Stomach smooth muscle (tissue), 2 donors: ENCODE measurements around the gene POU3F1.

ENCODE experiments used
- H3K27ac ChIP-seq: one replicate; pipeline ENCODE4 v1.7.0; 2013; ENCODE audit warnings: mild to moderate bottlenecking, low read length, inconsistent platforms
- H3K27me3 ChIP-seq, 2 donors: one replicate each; pipeline ENCODE4 v1.7.0; 2013; ENCODE audit warnings: low read length in 2 of 2; ENCODE audit not compliant: insufficient read depth in 2 of 2, control insufficient read depth in 1 of 2
- H3K36me3 ChIP-seq, 2 donors: one replicate each; pipeline ENCODE4 v1.7.0; 2013; ENCODE audit warnings: low read length in 2 of 2; ENCODE audit not compliant: control insufficient read depth in 2 of 2, insufficient read depth in 2 of 2
- H3K4me1 ChIP-seq: one replicate; pipeline ENCODE4 v1.7.0; 2013; ENCODE audit warnings: low read length; ENCODE audit not compliant: control insufficient read depth, insufficient read depth
- H3K4me3 ChIP-seq, 2 donors: one replicate each; pipeline ENCODE4 v1.7.0; 2013; ENCODE audit warnings: low read length in 2 of 2
- H3K9ac ChIP-seq, 2 donors: one replicate each; pipeline ENCODE4 v1.7.0; 2013; ENCODE audit warnings: low read length in 2 of 2, mild to moderate bottlenecking in 1 of 2
- H3K9me3 ChIP-seq, 2 donors: one replicate each; pipeline ENCODE4 v1.7.0; 2013; ENCODE audit warnings: low read length in 2 of 2; ENCODE audit not compliant: control insufficient read depth in 2 of 2
- donor health status: healthy.
- donor health status: Pancreatic carcinoma.

POU3F1 gene

GRCh38 chr1:38046884-38047602 lies 450 bp upstream of the POU3F1 start:
- Histone ChIP-seq H3K9me3 (no peaks in the 10 kb centered on the region), H3K9ac (peak overlapping the region in 1 of 2 donors; percentile 18), H3K4me1 (peaks cover 20% of the 10 kb centered on the region), H3K27me3 (peaks cover 36 to 37% of the 10 kb centered on the region in 2 donors), H3K27ac (no peak overlapping the region), H3K4me3 (peak overlapping the region; percentile 53 to 75), H3K36me3 (no peaks in the 10 kb centered on the region)

DNA sequence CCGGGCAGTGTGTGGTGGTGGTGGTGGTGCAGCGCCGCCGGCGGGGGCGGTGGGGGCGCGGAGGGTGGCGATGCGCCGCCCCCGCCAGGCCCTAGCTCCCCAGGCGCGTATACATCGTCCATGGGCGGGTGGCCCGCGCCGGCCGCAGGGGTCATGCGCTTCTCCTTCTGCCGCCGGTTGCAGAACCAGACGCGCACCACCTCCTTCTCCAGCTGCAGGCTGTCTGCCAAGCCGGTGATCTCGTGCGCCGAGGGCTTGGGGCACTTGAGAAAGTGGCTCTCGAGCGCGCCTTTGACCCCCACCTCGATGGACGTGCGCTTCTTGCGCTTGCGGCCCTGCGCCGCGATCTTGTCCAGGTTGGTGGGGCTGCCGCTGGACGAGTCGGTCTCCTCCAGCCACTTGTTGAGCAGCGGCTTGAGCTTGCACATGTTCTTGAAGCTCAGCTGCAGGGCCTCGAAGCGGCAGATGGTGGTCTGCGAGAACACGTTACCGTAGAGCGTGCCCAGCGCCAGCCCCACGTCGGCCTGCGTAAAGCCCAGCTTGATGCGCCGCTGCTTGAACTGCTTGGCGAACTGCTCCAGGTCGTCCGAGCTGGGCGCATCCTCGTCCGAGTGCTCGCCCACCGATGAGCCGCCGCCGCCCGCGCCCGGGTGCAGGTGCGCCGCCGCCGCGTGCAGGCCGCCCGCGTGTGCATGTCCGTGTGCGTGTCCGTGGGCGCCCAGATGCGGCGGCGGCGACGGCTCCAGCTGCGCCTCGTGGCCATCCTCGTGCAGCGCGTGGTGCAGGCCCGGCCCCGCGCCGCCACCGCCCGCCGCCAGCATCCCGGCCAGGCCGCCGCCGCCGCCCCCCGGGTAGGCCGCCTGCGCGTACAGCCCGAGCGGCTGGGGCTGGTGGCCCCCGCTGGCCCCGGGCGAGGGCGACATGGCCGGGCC lies 926 bp downstream of the POU3F1 start:
- peak overlapping the region in 1 of 2 donors; percentile 57 for H3K4me3 ChIP-seq
- H3K27me3 ChIP-seq, result peaks cover 46 to 50% of the 10 kb centered on the region in 2 donors
- H3K27ac ChIP-seq, result no peak overlapping the region
- H3K36me3 ChIP-seq, result no peaks in the 10 kb centered on the region
- no peak overlapping the region for H3K9ac ChIP-seq
- no peaks in the 10 kb centered on the region for H3K9me3 ChIP-seq
- H3K4me1 ChIP-seq, result peaks cover 20% of the 10 kb centered on the region

DNA sequence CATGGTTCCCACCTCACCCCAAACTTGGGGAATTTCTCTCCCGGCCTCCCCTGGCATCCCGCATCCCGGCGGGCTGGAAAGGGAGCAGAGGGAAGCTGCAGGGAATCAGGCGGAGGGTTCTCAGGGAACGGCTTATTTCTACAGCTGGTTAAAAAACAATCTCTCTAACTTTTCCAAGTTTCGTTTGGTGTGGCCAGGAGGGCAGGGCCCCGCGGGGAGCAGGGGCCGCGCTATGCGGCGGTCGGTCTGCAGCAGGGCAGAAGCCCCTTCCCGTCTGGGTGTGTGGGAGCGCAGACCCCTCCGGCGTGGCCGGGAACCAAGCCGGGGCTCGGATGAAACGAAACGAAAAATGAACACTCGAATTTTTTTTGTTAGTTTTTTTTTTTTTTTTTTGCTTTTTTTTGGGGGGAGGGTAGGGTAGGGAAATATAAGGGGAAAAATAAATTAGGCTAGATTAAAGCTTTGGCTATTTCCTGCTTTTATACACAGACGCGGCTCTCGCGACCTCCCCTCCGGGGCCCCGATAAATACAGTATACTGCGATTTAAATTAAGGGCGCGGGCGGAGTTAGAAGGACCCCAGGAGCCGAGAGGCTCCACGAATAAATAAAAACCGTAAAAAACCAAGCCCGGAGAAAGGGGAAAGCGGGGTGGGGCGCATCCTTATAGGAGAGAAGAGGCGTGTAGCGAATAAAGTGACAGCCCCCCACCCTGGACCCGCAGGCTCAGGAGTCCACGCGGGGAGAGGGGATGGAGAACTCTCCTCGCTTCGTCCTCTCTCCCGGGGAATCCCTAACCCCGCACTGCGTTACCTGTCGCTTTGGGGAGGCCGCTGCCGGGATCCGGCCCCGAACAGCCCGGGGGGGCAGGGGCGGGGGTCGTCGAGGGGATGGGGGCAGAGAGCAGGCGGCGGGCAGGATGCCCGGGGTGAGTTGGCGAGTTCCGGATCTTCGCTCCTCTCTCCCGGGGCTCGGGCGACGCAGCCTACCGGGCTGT lies 2.1 kb downstream of the POU3F1 start:
- Histone ChIP-seq H3K9me3 (no peaks in the 10 kb centered on the region), H3K27me3 (peaks cover 55 to 60% of the 10 kb centered on the region in 2 donors), H3K9ac (no peak overlapping the region), H3K4me1 (peaks cover 20% of the 10 kb centered on the region), H3K4me3 (peak overlapping the region in 1 of 2 donors; percentile 29), H3K36me3 (no peaks in the 10 kb centered on the region), H3K27ac (no peak overlapping the region)

- Histone ChIP-seq H3K27me3 (peaks cover 67 to 71% of the 10 kb centered on the region in 2 donors), H3K9me3 (no peaks in the 10 kb centered on the region), H3K27ac (no peak overlapping the region), H3K4me3 (no peak overlapping the region), H3K9ac (no peak overlapping the region), H3K36me3 (no peaks in the 10 kb centered on the region), H3K4me1 (peaks cover 20% of the 10 kb centered on the region)
Measured at GRCh38 chr1:38043036-38043747, 3.4 kb downstream of the POU3F1 start.

- Histone ChIP-seq H3K27ac (no peak overlapping the region), H3K27me3 (peaks cover 71 to 72% of the 10 kb centered on the region in 2 donors)
Measured at GRCh38 chr1:38041936-38042834, 4.4 kb downstream of the POU3F1 start.

DNA sequence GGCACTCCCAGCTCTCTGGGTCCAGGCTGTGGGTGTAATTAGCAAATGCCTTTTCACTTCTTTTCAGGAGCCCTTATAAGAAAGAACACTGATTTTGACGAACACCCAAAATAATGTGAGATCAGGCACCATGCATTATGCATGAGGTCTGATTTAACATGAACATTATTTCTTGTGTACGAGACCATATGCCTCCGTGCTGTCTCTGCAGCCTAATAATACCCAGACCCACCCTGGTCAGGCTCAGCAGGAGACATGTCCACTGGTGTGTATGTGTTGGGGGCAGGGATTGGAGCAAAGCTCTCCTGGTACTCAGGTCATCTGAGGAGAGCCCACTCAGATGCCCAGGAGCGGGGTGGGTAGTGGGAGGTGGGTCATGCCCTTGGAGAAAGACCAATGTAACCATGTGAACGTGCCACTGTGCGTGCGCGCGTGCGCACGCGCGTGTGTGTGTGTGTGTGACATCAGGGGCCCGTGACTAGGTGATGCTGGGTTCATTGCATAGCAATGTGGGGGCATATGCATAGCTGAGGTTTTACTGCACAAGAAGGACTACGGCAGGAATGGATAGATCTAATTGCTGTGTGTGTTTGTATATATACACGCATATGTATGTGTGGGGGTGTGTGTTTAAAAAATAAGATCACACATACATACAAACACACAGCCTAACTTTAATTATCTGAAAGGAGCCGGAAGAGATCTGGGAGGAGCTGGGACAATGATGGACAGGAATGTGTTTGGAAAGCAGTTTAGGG lies 7.1 kb downstream of the POU3F1 start:
- no peaks in the 10 kb centered on the region for H3K36me3 ChIP-seq
- H3K4me1 ChIP-seq, result peaks cover 2% of the 10 kb centered on the region
- no peaks in the 10 kb centered on the region for H3K9me3 ChIP-seq
- H3K4me3 ChIP-seq, result no peak overlapping the region
- no peak overlapping the region for H3K9ac ChIP-seq
- H3K27me3 ChIP-seq, result peaks cover 57 to 69% of the 10 kb centered on the region in 2 donors
- H3K27ac ChIP-seq, result no peak overlapping the region

More at GRCh38 chr1:38041936-38042834, 4.4 kb downstream of the POU3F1 start:
- H3K9ac ChIP-seq, result no peak overlapping the region
- H3K36me3 ChIP-seq, result no peaks in the 10 kb centered on the region
- H3K9me3 ChIP-seq, result no peaks in the 10 kb centered on the region
- peaks cover 10% of the 10 kb centered on the region for H3K4me1 ChIP-seq
- no peak overlapping the region for H3K4me3 ChIP-seq

DNA sequence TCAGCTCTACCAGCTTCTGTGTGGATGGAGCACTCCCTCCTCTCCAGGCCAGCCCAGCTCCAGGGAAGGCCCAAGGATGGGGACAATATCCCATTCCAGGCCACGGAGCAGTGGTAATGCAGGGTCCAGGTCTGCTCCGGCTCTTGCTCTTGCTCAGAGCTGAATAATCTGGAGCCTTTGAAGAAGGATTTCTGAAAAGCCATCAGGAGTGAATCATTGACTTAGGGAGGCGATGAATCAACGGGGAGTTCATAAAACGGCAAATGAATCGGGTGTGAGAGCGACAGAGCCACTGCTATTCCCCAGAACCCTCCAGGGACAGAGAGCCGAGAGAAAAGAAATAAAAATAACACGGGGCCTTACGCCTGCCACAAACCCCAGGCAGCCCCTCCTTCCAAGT lies 7.7 kb downstream of the POU3F1 start:
- Histone ChIP-seq H3K27ac (no peak overlapping the region), H3K9ac (no peak overlapping the region), H3K36me3 (no peaks in the 10 kb centered on the region), H3K4me3 (no peak overlapping the region), H3K27me3 (peaks cover 51 to 63% of the 10 kb centered on the region in 2 donors), H3K4me1 (no peaks in the 10 kb centered on the region), H3K9me3 (no peaks in the 10 kb centered on the region)

DNA sequence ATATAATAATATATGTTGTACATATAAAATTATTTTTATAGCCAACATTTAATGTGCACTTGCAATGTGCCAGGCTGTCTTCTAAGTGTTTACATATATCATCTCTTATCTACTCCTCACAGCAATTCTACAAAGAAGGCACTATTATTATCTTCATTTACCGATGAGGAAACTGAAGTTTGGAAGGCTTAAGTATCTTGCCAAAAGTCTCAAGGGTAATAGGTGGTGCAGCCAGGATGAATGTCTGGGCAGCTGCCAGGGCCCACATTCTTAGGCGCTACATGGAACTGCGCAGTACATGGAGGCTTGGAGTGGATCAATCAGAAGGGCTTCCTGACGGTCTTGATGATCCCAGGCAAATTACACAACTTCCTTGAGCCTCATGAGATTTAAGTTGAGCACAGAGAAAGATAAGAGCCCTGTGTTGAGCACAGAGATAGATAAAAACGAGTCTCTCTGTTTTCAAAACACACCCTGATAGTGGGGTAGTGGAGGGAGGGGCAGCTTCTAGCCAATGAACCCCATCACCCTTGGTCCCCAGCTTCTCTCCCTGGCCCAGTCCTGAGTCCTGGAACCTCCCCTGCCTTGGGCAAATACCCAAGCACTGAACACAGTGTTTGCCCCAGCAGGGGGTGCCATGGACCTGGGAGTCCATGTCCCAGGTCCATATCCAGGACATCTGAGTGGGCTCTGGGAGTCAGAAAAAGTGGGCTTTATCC lies 9.2 kb downstream of the POU3F1 start:
- H3K9me3 ChIP-seq, result no peaks in the 10 kb centered on the region
- H3K4me1 ChIP-seq, result no peaks in the 10 kb centered on the region
- no peaks in the 10 kb centered on the region for H3K36me3 ChIP-seq
- H3K27ac ChIP-seq, result no peak overlapping the region
- H3K9ac ChIP-seq, result no peak overlapping the region
- peaks cover 38 to 50% of the 10 kb centered on the region in 2 donors for H3K27me3 ChIP-seq
- no peak overlapping the region for H3K4me3 ChIP-seq
